HS-5 (cell line): Measurements from ENCODE around the gene BMPR2.
"Not testable (repeated sequence)": the region's sequence is repeated elsewhere in the genome, so short reads cannot be mapped to it uniquely, and the experiment has no call there.

Experiments used
- DNase-seq: peaks from one replicate; pipeline ENCODE4 v3.0.0-alpha.2; 2012; ENCODE audit warnings: low read depth

Gene BMPR2

GRCh38 chr2:202452744-202453143 lies 76.6 kb downstream of the BMPR2 start:
- DNase-seq = no peak

- DNase-seq = no peak
Measured at GRCh38 chr2:202454536-202454935, 78.4 kb downstream of the BMPR2 start.

DNA sequence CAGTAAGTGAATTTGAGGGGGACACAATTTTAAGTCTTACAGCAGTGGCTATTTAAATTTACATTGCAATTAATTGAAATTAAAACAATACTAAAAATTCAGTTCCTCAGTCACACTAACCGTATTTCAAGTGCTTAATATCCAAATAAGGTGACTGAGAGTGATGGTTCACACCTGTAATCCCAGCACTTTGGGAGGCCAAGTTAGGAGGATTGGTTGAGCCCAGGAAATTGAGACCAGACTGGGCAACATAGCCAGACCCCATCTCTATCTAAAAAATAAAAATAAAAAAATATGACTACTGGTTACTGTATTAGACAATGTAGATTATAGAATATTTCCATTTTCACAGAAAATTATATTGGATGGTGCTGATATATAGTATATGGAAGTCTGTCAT lies 79.0 kb downstream of the BMPR2 start:
- DNase-seq = no peak

- no peak for DNase-seq
Measured at GRCh38 chr2:202460119-202460518, 84.0 kb downstream of the BMPR2 start.

GRCh38 chr2:202479090-202479489 lies 103.0 kb downstream of the BMPR2 start:
- no peak for DNase-seq

- DNase-seq = no peak
Measured at GRCh38 chr2:202479610-202480009, 103.5 kb downstream of the BMPR2 start.

DNA sequence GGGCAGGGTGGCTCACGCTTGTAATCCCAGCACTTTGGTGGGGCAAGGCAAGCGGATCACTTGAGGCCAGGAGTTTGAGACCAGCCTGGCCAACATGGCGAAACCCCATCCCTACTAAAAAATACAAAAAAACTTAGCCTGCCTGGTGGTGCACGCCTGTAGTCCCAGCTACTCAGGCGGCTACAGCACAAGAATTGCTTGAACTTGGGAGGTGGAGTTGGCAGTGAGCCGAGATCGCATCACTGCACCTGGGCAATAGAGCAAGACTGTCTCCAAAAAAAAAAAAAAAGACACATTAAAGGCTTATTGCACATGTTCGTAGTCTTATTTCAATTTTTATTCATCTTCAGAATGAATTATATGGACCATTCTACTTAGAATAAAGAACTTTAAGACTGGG lies 110.2 kb downstream of the BMPR2 start:
- no peak for DNase-seq

- no peak for DNase-seq
Measured at GRCh38 chr2:202488671-202489070, 112.5 kb downstream of the BMPR2 start.

DNA sequence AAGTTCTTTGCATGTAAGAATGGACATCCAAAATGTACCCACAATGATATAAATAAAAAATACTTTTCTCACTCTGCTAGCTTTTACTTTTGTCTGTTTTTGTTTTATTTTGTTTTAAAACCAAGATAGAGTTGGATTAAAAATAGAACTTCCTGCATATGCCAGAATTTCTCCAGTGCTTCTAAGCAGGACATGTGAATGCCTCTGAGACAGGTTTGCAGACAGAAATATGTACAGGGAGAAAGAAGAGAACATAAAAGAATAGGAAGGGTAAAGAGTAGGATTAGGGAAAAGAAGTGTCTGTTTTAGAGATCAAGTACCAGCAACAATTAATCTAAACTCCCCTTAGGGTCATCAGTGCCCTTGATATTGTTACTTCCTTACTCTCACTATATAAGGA lies 114.4 kb downstream of the BMPR2 start:
- no peak for DNase-seq

DNA sequence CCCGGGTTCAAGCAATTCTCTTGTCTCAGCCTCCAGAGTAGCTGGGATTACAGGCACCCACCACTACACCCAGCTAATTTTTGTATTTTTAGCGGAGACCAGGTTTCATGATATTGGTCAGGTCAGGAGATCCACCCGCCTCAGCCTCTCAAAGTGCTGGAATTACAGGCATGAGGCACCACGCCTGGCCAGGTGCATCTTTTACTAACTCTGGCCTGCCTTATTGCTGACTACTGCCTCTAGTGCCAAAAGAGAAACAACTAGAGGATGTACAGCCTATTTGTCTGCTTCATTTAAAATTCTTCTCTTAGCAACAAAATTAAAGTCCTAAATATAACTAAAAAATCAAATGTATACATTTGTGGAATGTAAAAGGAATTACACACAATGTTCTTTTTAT lies 115.4 kb downstream of the BMPR2 start:
- no peak for DNase-seq

DNA sequence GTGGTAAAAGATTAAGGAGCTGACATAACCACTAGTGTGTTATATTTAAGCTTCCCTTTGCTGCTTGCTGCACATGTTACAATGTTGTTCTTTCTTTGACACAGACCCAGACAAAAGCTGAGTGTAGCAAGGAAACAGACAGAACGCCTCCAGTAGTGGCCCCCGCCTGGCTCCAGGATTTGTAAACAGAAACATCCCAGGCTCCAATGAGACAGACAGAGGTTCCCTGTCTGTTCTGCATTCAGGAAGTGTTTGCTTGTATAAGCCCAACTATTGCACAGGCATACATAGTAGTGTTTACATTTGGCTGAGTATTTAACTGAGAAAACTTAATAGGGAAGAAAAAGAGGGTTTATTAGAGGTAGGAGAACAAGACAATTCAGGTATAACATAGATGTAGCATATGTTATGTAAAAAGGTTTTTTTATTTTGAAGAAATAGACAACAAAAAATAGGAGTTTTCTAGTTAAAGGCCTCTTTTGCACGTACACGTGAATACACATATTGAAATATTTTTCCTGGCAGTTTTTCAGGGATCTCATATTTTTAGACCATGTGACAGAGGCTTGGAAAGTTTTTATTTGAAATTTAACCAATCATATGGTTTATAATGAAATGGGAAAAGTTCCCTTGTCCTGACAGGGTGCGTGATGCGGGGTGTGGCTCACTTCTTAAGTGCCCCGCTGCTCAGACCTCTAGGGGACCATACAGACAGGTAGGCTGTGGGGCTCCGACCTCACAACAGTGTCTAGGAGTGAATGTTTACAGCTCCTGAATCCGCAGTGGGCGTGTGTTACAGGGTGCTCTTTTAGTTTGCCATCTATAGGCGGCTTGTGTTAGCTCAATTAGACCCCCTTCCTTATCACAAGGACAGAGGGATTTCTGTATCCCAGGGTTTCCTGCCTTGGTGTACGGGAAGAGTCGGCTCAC lies 118.4 kb downstream of the BMPR2 start:
- DNase-seq = no peak

DNA sequence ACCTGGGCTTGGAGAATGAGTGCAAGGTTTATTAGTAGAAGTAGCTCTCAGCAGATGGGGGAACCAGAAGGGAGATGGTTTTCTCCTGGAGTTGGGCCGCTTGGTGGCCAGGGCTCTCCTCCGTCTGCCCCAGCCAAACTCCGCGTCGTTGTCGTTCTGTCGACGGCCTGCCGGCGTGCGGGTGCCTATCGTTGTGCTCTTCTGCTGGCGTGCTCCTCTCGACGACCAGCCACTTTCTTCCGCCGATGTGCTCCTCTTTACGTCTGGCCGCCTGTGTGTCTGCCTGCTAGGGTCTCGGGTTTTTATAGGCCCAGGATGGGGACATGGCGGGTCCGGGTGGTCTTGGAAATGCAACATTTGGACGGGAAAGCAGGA lies 119.1 kb downstream of the BMPR2 start:
- no peak for DNase-seq

GRCh38 chr2:202496835-202497472 lies 120.8 kb downstream of the BMPR2 start:
- not testable (repeated sequence) for DNase-seq

DNA sequence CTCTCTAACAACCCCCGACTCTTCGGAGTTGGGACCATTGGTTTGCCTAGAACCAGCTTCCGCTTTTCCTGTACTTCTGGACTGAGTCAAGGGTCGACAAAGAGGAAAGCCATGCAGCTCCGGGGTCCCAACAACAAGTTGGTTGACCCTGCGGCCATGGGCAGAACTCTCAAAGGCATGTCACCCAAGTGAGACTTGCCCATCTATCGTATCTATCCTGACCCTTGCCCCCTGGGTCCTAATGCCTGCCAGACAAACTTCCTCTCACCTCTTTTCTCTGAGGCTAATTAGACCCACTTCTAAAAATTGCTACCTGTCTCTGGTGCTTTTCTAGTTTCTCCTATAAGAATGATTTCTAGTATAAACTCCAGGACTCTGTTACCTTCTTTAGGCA lies 121.3 kb downstream of the BMPR2 start:
- DNase-seq = not testable (repeated sequence)

GRCh38 chr2:202499841-202500240 lies 123.7 kb downstream of the BMPR2 start:
- not testable (repeated sequence) for DNase-seq

- DNase-seq = not testable (repeated sequence)
Measured at GRCh38 chr2:202503276-202503675, 127.1 kb downstream of the BMPR2 start.

GRCh38 chr2:202508686-202509085 lies 132.6 kb downstream of the BMPR2 start:
- peak; percentile 13 for DNase-seq

DNA sequence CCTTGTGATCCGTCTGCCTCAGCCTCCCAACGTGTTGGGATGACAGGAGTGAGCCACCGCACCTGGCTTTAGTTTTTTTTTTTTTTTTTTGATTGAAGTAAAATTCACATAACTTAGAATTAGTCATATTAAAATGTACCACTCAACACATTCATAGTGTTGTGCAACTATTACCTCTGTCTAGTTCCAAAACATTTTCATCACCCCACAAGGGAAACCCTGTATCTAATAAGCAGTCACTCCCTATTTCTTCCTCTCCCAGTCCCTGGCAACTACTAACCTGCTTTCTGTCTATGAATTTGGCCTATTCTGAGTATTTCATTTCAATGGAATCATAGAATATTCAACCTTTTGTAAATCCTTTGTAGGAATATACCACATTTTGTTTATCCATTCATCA lies 134.8 kb downstream of the BMPR2 start:
- DNase-seq = peak; percentile 36

DNA sequence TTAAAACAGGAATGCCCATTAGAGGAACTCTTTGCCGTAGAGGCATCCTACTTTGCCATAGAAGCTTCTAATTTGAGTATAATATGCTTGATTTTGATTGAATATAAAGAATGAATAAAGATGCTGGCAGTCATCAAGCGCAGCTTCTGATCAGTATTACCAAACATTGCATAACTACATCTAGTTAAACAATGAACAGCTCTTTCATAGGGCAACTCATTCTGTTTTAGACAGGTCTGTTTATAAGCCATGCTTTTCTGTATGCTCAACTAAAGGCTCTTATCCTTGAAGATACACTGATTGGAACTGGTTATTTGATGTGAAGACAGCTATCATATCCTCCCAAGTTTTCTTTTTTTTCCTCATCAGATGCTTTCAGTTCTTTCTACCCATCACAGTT lies 136.0 kb downstream of the BMPR2 start:
- no peak for DNase-seq

DNA sequence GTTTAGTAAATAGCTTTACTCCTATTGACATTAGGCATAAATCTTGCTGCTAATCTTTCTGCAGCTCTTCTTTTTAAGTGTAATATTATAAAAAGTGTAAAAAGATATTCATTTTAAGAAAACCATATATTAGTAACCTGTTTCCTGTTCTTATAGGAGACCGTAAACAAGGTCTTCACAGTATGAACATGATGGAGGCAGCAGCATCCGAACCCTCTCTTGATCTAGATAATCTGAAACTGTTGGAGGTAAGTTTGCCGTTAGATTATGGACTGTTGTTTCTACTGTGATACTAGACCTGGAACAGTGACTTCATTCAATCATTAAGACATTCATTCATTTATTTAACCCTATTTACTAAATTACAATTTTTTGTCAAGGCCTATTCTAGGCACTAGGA lies 138.6 kb downstream of the BMPR2 start:
- DNase-seq = no peak

- no peak for DNase-seq
Measured at GRCh38 chr2:202519453-202519852, 143.3 kb downstream of the BMPR2 start.

GRCh38 chr2:202521470-202521869 lies 145.3 kb downstream of the BMPR2 start:
- DNase-seq = no peak

DNA sequence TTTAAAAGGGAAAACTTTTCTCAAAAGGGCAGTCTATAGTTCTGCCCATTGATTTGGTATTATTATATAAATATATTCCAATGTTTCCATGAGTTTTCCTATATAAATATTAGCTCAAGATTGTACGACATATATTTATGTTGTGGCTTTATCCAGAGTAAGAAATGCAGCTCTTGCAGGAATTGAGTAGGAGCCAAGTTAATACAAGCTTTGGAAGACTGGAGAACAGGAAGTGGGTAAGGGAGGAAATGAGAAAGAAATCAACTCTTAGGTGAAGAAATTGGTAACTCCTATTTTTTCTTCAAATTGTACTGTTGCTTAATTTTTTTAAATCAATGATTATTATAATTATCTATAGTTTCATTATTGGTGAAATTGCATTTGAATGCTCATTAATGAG lies 153.3 kb downstream of the BMPR2 start:
- DNase-seq = no peak

- DNase-seq = no peak
Measured at GRCh38 chr2:202530038-202530437, 153.9 kb downstream of the BMPR2 start.
